ENCODE results near the gene BACE1-AS.

- TF ChIP-seq POLR2A (IDR thresholded peaks at IDR 0.05) (no peak), CTCF (IDR thresholded peaks at IDR 0.05) (no peak)
Observed at GRCh38 chr11:117335399-117335798, 44.3 kb downstream of the BACE1-AS start.

Measured in ovary (tissue), 3 donors.